GM19395 (cell line): ENCODE results near the gene SOX15.

Source experiments
- ATAC-seq: cut with Tn5 transposase; IDR thresholded peaks from one replicate; pipeline ENCODE4 v1.9.1; 2021; ENCODE audit warnings: mild to moderate bottlenecking, moderate library complexity; ENCODE audit not compliant: unreplicated experiment

The SOX15 gene

DNA sequence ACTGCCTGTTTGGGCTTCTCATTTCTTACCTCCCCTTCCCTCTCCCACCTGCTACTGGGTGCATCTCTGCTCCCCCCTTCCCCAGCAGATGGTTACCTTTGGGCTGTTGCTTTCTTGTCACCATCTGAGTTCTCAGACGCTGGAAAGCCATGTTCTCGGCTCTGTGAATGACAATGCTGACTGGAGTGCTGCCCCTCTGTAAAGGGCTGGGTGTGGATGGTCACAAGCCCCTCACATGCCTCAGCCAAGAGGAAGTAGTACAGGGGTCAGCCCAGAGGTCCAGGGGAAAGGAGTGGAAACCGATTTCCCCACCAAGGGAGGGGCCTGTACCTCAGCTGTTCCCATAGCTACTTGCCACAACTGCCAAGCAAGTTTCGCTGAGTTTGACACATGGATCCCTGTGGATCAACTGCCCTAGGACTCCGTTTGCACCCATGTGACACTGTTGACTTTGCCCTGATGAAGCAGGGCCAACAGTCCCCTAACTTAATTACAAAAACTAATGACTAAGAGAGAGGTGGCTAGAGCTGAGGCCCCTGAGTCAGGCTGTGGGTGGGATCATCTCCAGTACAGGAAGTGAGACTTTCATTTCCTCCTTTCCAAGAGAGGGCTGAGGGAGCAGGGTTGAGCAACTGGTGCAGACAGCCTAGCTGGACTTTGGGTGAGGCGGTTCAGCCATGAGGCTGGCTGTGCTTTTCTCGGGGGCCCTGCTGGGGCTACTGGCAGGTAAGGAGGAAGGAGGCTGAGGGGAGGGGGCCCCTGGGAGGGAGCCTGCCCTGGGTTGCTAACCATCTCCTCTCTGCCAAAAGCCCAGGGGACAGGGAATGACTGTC lies 10.7 kb downstream of the SOX15 start, which contains the start of gene CD68:
CD68 (plus strand) TSS at position 638 of the 833 bp plus-strand sequence; CDS start at position 678, 40 bp downstream.
- peak; percentile 41 for ATAC-seq

- ATAC-seq = no peak
These were observed 12.3 kb downstream of the SOX15 start for GRCh38 chr17:7577327-7578199.

DNA sequence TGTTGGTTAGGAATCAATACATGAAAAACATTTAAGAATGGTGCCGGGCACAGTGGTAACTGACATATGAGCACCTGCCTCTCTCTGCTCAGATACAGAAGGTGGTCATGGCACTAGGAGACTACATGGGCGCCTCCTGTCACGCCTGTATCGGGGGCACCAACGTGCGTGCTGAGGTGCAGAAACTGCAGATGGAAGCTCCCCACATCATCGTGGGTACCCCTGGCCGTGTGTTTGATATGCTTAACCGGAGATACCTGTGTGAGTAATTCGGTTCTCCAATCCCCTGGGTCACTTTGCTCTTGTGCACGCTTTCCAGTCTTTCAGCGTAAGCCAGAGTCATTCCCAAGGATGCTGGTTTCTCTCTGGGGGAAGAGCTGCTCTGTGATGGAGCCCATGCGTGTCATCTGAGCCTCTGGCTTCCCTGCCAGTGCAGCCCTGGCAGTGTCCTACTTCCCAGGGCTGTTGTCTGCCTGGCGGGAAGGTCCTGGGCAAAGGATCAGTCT lies 13.4 kb downstream of the SOX15 start:
- no peak for ATAC-seq

DNA sequence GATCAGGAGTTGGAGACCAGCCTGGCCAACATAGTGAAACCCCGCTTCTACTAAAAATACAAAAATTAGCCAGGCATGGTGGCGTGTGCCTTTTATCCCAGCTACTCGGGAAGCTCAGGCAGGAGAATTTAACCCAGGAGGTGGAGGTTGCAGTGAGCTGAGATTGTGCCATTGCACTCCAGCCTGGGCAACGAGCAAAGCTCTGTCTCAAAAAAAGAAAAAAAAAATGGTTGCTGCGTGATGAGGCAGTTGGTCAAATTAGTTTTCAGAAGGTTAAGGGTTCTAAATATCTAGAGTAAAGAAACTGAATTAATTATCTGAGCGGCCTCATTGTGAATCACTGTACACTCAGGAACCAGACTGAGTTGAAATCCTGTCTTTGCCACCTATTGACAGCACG lies 13.9 kb downstream of the SOX15 start:
- no peak for ATAC-seq

- no peak for ATAC-seq
These were observed 14.4 kb downstream of the SOX15 start for GRCh38 chr17:7575481-7575883.

GRCh38 chr17:7574176-7574953 lies 15.5 kb downstream of the SOX15 start:
- no peak for ATAC-seq

GRCh38 chr17:7573324-7574080 lies 16.4 kb downstream of the SOX15 start:
- no peak for ATAC-seq

GRCh38 chr17:7572588-7573323 lies 17.1 kb downstream of the SOX15 start:
- peak; percentile 90 for ATAC-seq

- ATAC-seq = no peak
These were observed 17.6 kb downstream of the SOX15 start for GRCh38 chr17:7572338-7572587.

GRCh38 chr17:7570351-7570750 lies 19.5 kb downstream of the SOX15 start:
- ATAC-seq = no peak

DNA sequence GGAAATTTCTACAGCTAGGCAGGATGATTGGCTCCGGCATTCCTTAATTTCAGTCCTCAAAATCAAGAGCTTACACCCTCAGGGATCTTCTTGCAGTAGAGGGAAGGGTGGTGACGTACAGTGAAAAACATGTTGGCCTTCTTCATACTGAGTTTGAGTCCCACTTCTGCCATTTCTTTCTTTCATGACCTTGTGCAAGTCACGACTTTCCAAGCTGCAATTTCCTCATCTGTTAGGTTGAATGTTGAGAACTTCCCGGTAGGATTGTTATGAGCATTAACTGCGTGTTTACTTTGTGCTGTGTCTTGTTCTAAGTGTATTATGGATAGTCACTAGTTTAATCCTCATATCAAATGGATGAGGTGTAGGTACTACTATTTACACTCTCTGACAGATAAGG lies 20.3 kb downstream of the SOX15 start:
- no peak for ATAC-seq

DNA sequence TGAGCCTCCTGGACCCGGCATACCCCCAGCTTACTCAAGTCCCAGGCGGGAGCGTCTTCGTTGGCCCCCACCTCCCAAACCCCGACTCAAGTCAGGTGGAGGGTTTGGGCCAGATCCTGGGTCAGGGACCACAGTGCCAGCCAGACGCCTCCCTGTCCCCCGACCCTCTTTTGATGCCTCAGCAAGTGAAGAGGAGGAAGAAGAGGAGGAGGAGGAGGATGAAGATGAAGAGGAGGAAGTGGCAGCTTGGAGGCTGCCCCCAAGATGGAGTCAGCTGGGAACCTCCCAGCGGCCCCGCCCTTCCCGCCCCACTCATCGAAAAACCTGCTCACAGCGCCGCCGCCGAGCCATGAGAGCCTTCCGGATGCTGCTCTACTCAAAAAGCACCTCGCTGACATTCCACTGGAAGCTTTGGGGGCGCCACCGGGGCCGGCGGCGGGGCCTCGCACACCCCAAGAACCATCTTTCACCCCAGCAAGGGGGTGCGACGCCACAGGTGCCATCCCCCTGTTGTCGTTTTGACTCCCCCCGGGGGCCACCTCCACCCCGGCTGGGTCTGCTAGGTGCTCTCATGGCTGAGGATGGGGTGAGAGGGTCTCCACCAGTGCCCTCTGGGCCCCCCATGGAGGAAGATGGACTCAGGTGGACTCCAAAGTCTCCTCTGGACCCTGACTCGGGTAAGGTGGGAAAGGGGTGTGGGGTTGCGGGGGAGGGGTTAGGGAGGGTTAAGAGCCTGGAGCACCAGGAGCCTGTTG lies 26.6 kb downstream of the SOX15 start:
- no peak for ATAC-seq

- ATAC-seq = peak; percentile 7
These were observed 27.7 kb downstream of the SOX15 start for GRCh38 chr17:7562208-7562605.

- peak; percentile 52 for ATAC-seq
These were observed 28.2 kb downstream of the SOX15 start, which contains the start of gene SENP3 for GRCh38 chr17:7561589-7562207. Gene SENP3, plus strand, starts transcription at chr17:7561919. Its CDS starts 1,158 bp downstream, at chr17:7563077.

DNA sequence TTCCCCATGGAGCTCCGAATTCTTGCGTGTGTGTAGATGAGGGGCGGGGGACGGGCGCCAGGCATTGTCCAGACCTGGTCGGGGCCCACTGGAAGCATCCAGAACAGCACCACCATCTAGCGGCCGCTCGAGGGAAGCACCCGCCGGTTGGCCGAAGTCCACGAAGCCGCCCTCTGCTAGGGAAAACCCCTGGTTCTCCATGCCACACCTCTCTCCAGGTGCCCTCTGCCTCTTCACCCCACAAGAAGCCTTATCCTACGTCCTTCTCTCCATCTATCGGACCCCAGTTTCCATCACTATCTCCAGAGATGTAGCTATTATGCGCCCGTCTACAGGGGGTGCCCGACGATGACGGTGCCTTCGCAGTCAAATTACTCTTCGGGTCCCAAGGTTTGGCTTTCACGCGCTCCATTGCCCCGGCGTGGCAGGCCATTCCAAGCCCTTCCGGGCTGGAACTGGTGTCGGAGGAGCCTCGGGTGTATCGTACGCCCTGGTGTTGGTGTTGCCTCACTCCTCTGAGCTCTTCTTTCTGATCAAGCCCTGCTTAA lies 28.8 kb downstream of the SOX15 start:
- peak; percentile 57 for ATAC-seq

DNA sequence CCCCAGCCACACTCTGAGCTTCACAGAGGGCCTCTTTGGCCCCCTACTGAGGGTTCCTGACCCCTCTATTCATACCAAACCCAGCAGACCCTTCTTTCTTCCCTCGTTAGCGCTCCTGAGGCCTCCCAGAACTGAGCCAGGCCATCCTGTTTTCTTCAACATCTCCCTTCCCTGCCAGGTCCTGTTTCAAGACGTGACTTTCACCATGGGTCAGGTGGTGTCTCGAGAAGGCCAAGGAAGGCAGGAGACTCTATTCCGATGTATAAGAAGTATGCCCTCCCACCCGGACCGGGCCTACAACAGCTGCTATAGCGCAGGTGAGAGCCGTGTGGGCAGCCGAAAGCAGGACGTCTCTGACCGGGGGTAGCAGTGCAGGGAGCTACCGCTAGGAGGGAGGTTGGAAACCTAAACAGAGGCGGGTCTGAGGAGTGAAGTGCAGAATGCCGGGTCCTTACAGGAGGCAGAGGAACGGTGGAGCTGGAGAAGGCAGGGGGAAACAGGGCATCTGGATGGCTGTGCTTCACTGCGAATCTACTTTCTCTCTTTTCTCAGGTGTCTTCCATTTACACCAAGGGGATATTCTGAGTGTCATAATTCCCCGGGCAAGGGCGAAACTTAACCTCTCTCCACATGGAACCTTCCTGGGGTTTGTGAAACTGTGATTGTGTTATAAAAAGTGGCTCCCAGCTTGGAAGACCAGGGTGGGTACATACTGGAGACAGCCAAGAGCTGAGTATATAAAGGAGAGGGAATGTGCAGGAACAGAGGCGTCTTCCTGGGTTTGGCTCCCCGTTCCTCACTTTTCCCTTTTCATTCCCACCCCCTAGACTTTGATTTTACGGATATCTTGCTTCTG lies 29.5 kb downstream of the SOX15 start:
- ATAC-seq = no peak
